Nucleus accumbens (tissue), 56 donors: Measurements from ENCODE around the gene CCDC69.
"Not testable (repeated sequence)": the region's sequence is repeated elsewhere in the genome, so short reads cannot be mapped to it uniquely, and the experiment has no call there.

Experiments used
- DNase-seq, 56 donors: peaks; one replicate each; lab custom pipeline; 2025; lab: John Stamatoyannopoulos, UW

The CCDC69 gene

GRCh38 chr5:151197291-151197600, 26.6 kb downstream of the CCDC69 start:
- not testable (repeated sequence) for DNase-seq

DNA sequence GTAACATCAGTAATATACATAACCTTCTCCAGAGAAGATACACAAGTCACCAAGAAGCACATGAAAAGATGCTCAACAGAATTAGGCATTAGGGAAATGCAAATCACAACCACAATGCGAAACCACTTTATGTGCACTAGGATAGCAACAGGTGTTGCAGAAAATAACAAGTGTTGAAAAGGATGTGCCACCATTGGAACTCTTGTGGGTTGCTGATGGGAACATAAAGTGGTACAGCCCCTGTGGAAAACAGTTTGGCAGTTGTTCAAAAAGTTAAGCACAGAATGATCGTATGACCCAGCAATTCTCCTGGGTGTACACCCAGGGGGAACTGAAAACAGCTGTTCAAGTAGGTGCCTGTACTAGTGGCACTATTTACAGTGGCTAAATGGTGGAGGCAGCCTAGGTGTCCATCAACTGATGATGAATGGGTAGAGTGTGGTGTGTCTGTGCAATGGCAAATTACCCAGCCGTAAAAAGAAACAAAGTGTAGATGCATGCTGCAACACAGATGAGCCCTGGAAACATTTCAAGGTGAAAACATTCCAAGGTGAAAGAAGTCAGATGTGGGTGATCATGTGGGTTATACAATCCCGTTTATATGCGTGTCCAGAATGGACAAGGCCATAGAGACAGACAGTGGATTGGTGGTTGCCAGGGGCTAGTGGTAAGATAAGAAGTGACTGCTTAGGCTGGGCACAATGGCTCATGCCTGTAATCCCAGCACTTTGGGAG, 27.2 kb downstream of the CCDC69 start:
- DNase-seq: no peak

DNA sequence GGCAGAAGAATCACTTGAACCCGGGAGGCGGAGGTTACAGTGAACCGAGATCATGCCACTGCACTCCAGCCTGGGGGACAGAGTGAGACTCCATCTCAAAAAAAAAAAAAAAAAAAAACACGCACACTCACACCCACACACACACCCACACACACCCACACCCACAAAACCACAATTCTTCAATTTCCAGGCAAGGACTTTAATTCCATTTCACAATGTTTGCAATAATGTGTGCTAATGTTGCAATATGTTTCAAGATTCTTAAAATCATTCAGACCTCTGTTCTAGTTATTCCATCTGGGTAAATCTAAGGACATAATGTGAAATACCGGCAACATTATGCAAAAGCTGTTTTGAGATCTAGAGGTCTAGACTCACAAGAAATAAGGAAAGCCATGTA, 28.3 kb downstream of the CCDC69 start:
- no peak for DNase-seq

- no peak for DNase-seq
Observed at GRCh38 chr5:151192626-151193025, 31.3 kb downstream of the CCDC69 start.

- DNase-seq: no peak
Observed at GRCh38 chr5:151191661-151192060, 32.2 kb downstream of the CCDC69 start.

DNA sequence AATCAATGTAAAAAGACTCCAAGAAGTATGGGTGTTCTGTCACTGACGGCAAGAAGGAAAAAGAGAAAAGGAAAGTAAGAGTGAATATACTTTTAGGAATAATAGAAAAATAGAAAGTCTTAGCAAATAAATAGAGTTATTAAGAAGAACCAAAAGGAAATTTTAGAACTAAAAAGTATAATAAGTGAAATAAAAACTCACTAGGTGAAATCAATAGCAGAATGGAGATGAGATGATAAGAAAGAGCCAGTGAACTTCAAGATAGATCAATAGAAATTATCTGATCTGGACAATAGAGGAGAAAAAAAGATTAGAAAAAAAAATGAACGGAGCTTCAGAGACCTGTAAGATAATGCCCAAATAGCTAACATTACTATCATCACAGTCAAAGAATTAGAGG, 34.7 kb downstream of the CCDC69 start:
- no peak for DNase-seq

DNA sequence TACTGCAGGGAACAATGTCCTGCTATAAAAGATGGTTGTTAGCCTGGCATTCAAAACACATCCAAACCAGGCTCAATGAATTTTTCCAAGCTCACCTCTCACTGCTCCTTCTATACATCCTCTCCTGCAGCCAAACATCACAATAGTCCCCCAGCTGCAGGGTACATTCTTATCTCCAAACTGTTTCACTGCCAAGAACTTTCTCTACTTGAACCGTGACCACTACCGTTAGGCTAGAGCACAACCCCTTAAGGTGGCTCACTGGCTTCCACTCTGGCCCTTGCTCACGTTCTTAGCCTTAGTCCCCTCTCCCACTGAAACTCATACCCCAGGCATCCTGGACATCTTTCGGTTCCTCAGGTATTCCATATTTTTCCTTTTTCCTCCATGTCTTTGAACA, 37.4 kb downstream of the CCDC69 start:
- no peak for DNase-seq

DNA sequence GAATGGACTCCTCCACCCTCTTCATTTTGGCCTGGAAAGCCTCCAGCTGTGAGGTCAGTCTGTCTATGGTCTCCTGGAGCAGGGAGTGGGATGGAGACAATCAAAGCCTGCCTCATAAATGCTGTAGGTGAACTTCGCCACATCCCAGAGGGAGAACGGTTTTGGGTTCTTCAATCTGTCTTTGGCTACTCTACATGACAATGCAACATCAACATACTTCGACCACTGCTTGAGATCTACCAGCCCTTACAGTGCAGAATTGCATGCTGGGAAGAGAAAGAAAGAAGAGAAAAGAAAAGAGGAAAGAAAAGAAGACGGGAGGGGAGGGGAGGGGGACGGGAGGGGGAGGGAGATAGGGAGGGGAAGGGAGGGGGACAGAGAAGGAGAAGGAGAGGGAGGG, 37.8 kb downstream of the CCDC69 start:
- DNase-seq: no peak

GRCh38 chr5:151184316-151185042, 39.4 kb downstream of the CCDC69 start:
- DNase-seq: no peak

DNA sequence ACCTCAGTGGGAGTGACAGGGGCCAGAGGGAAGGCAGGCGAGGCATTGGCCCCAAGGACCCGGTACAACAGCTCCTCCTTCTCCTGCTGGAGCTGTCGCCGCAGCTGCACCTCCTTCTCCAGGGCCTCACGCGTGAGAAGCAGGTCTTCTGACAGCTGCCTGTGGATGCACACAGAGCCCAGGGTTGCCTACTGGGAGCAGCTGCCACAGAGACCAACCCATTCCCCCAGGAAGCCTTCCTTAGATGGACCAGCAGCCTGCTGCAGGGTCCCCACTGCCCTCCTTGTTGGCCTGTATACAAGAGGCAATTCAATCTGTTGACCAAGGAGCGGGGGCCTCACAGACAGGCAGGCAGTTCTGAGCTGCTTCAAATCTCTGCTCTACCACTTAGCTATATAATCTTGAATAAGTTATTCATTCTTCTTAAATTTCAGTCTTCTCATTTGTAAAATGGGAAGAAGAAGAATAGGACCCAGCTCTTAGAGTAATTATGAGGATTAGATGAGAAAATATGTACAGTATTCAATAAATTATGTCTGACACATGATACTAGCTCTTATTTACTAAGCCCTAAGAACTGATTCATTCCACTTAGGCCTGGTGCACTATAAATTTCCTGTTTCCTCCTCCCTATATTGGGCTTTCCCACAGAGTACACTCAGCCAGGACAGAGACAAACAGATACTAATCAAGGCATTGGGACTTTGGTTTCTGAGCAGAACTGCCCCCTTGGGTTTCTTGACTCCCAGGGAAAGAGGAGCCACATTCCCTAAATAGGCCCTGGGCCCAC, 40.2 kb downstream of the CCDC69 start:
- no peak for DNase-seq

- DNase-seq: no peak
Observed at GRCh38 chr5:151182976-151183375, 40.9 kb downstream of the CCDC69 start.

DNA sequence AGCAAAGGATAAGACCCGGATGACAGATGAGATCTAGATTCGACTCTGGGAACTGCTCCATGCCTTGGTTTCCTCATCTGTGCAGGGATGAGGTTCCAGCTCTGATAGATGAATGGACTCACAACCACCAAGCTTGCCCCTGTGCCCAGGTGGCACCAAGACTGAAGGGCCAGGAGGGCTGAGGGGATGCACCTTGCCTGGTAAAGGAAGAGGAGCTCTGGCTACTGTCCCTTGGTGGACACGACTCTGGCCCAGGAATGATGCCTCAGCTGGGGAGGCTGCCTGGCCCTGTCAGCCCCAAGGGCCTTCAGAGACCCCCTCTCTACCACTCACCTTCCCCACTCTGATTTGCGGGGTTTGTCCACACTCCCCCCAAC, 41.4 kb downstream of the CCDC69 start:
- DNase-seq: no peak

DNA sequence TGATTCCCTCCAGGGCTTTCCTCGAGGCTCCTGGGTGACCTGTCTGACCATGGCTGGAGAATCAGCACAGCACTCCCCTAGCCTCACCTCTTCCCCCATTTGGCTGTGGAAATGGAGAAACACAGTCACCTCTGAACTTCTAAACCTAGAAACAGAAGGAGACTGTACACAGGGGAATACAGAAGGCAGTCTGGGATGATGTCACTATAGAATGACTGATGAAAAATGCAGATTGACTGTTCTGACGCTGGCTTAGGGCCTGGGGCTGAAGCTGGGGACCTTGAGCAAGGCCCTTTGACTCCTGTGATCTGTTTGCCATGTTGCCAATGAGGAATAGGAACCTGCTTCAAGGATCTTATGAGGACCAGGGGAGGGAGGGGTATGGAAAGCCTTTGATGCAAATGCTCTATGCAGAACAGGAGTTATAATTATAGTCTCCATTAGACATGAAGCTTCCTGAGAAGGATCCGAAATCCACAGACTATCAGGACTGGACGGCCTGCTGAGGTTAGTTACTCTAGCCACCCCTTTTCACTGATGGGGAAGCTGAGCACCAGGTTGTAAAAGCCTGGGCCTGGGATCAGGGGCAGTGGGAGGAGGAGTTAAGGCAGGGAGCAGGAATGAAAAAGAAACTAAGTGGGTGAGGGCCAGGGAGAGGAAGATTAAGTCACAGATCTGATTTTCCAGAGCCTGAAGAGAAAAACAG, 41.9 kb downstream of the CCDC69 start:
- no peak for DNase-seq

DNA sequence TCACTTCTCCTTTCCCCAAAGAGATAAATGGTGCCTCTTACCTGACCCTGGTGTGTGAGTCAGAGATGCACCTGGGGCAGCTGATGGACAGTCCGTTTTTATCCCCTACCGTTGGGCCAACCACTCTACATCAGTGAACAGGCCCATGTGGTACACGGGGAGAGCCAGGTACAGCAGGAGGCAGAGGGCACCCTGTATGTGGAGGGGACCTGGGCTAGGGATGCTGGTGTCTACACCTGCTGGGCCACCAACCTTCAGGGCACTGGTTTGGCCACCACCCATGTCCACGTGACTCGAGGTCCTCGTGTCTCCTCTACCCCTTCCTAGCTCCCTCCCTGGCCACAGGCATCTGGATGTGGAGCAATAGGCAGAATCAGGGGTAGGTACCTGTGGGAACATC, 43.6 kb downstream of the CCDC69 start:
- DNase-seq: no peak

DNA sequence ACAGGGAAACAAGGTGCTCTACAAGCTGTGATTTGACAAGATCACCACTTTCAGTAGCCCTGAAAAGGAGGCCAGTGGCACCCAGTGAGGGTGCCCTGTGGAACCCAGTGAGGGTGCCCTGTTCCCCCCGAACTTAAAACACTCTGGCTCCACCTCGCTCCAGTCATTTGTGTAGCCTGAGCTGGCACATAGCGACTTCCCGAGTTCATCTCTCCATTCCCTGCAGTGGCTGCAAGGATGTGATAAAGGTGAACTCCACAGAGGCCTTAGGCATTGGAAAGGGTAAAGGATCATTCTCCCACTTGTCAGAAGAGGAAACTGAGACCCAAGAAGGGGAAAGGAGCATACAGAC, 44.4 kb downstream of the CCDC69 start:
- no peak for DNase-seq

GRCh38 chr5:151178777-151179488, 45.0 kb downstream of the CCDC69 start:
- no peak for DNase-seq

DNA sequence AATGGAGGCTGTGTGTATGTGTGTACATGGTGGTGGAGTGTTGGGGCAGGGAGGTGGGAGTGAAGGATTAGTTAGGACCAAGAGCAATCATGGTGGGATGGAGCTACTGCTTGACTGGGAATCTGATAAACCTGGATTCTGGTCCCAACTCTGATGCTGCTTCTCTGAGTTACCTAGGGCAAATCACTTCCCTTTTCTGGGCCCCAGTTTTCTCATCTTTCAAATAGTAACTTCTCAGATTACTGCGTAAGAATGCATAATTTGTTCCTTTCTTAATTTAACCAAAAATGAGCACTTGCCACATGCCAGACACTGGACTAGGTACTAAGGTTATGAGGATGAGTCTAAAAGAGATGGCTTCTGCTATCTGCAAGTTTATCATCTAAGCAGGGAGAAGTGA, 45.5 kb downstream of the CCDC69 start:
- no peak for DNase-seq

DNA sequence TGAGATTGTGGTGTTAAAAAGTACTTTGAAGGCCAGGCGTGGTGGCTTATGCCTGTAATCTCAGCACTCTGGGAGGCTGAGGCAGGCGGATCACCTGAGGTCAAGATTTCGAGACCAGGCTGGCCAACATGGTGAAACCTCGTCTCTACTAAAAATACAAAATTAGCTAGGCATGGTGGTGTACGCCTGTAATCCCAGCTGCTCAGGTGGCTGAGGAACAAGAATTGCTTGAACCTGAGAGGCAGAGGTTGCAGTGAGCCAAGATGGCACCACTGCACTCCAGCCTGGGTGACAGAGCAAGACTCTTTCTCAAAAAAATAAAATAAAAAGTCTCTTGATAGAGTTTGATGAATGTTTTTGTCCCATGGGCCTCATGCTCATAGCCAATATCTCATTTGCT, 47.6 kb downstream of the CCDC69 start:
- DNase-seq: not testable (repeated sequence)

GRCh38 chr5:151174612-151175101, 49.2 kb downstream of the CCDC69 start:
- DNase-seq: no peak
